Type B pancreatic cell (in vitro differentiated cells): Measurements from ENCODE around the gene DAAM2. TPM values are rescaled to one million over a fixed set of nuclear protein-coding genes. Genes with fewer than 3 reads are reported as not detected.

Experiments
- DNase-seq: peaks from one replicate; pipeline ENCODE4 v3.0.0; 2021; ENCODE audit warnings: mixed read lengths; ENCODE audit not compliant: unreplicated experiment; ENCODE audit errors: extremely low spot score
- H3K27ac Mint-ChIP-seq: 2 replicates; pipeline ENCODE4 v1.8.0; 2021; ENCODE audit warnings: mild to moderate bottlenecking, mixed read lengths
- H3K27me3 Mint-ChIP-seq: 2 replicates; pipeline ENCODE4 v1.8.0; 2021; ENCODE audit warnings: mixed read lengths
- H3K36me3 Mint-ChIP-seq: 2 replicates; pipeline ENCODE4 v1.8.0; 2021; ENCODE audit warnings: mixed read lengths
- H3K4me1 Mint-ChIP-seq: one replicate; pipeline ENCODE4 v1.8.0; 2021; ENCODE audit warnings: mixed read lengths; ENCODE audit not compliant: unreplicated experiment
- H3K4me3 Mint-ChIP-seq: 2 replicates; pipeline ENCODE4 v1.8.0; 2021; ENCODE audit warnings: mild to moderate bottlenecking, mixed read lengths
- H3K9me3 Mint-ChIP-seq: 2 replicates; pipeline ENCODE4 v1.8.0; 2021; ENCODE audit warnings: mixed read lengths
- total RNA-seq: library from RNA; stranded (reverse); gene quantifications from 2 replicates; pipeline ENCODE4 v1.2.1, GENCODE V29; 2021; ENCODE audit warnings: low replicate concordance
- TF ChIP-seq, protein P1 (sequence below): fragments of 200-600 bp; sonication (generic); conservative IDR thresholded peaks from 2 replicates; pipeline ENCODE4 v1.5.0; 2021; ENCODE audit warnings: antibody characterized with exemption, mild to moderate bottlenecking

Gene DAAM2
- total RNA-seq, 1 donor from 2014 or later: 22.6 TPM

DNA sequence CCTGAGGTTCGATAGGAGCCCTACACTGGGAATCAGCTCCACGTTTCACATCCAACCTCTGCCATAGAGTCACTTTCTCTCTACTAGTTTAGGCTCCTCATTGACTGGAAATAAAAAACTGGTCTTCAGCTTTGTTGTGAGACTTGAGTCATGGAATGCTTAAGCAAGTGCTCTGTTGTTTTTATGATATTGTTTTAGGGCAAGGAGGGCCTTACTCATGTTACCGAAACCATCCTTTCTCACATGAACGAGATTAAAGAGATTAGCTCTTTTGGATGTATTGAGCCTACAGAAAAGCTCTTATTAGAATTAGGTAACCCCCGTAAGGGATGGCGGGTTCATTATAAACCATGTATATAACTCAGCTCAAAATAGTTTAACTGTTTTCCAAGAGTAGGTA lies 149.0 kb downstream of the DAAM2 start:
- Mint-ChIP-seq H3K9me3 (no peaks in the 10 kb centered on the region), H3K27me3 (no peaks in the 10 kb centered on the region), H3K4me1 (peaks cover 19% of the 10 kb centered on the region), H3K4me3 (no peak overlapping the region), H3K36me3 (no peaks in the 10 kb centered on the region), H3K27ac (no peak overlapping the region)
- DNase-seq: no peak
- TF ChIP-seq, protein P1, sequence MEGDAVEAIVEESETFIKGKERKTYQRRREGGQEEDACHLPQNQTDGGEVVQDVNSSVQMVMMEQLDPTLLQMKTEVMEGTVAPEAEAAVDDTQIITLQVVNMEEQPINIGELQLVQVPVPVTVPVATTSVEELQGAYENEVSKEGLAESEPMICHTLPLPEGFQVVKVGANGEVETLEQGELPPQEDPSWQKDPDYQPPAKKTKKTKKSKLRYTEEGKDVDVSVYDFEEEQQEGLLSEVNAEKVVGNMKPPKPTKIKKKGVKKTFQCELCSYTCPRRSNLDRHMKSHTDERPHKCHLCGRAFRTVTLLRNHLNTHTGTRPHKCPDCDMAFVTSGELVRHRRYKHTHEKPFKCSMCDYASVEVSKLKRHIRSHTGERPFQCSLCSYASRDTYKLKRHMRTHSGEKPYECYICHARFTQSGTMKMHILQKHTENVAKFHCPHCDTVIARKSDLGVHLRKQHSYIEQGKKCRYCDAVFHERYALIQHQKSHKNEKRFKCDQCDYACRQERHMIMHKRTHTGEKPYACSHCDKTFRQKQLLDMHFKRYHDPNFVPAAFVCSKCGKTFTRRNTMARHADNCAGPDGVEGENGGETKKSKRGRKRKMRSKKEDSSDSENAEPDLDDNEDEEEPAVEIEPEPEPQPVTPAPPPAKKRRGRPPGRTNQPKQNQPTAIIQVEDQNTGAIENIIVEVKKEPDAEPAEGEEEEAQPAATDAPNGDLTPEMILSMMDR: no peak

DNA sequence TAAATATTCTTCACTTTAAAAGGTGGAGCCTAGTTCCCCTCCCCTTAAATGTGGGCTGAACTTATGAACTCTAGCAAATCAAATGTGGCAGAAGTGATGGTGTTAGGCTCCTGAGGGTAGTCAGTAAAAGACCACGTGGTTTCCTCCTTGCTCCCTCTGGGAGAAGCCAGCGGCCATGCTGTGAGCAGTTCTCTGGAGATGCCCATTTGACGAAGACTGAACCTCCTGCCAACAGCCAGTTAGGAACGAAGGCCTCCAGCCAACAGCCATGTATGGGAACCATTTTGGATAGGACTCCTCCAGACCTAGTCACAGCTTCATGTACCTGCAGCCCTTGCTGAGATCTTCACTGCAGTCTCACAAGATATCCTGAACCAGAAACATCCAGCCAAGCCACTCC lies 149.6 kb downstream of the DAAM2 start:
- H3K27me3 Mint-ChIP-seq: no peaks in the 10 kb centered on the region
- no peaks in the 10 kb centered on the region for H3K36me3 Mint-ChIP-seq
- TF ChIP-seq, protein P1: no peak
- H3K27ac Mint-ChIP-seq: no peak overlapping the region
- DNase-seq: no peak
- no peak overlapping the region for H3K4me3 Mint-ChIP-seq
- H3K9me3 Mint-ChIP-seq: no peaks in the 10 kb centered on the region
- peaks cover 19% of the 10 kb centered on the region for H3K4me1 Mint-ChIP-seq

DNA sequence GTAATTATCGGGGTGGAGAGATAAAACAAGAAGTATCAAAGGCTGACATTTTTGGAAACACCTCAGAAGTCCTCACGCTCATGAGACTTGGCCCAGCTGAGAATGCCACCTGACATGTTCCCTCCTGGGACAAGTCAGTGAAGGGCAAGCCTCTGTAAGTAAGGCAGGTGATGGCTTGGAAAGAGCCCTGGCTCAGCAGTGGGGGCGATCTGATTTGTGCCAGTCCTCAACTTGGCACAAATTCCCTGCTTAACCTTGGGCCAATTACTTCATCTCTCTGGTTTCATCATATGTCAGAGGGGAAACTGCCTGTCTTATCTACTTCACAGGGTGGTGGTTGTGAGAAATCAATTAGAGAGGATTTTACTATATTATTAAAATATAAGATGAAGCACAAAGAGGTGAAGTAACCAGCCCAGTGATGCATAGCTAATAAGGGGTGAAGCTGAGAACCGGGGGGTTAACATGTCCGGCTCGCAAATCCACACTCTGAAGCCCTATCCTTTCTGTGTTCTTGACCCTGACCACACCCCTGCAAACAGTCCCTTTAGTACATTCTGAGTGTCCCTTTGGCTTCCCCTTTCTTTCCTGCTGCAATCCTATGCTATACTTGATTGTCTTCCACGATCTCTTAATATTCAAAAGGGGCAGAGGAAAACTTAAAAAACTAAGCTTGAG lies 150.9 kb downstream of the DAAM2 start:
- peaks cover 22% of the 10 kb centered on the region for H3K4me1 Mint-ChIP-seq

DNA sequence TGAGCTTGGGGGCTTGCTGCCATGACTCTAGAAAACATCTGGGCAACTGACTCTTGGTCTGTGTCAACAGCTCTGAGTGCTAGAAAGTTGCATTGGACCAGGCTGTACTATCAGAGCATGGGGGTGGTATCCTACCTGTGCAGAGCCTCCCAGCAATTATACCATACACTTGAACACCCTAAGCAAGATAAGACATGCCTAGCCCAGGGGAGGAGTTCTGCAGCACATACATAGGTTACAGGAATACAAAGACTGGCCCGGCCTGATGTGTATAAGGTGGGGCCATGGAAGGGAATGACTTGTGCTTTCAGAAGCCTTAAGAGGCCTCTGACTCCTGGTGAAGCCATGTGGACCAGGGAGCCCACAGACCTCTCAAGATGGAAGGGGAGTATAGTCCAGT lies 153.4 kb downstream of the DAAM2 start:
- Mint-ChIP-seq H3K4me3 (no peak overlapping the region), H3K9me3 (no peaks in the 10 kb centered on the region), H3K27me3 (peaks cover 3% of the 10 kb centered on the region), H3K36me3 (no peaks in the 10 kb centered on the region), H3K4me1 (peaks cover 13% of the 10 kb centered on the region), H3K27ac (no peak overlapping the region)
- TF ChIP-seq, protein P1: no peak
- DNase-seq: no peak

More for the DNA sequence above, 150.9 kb downstream of the DAAM2 start:
- Mint-ChIP-seq H3K36me3 (no peaks in the 10 kb centered on the region), H3K9me3 (no peaks in the 10 kb centered on the region), H3K27me3 (peaks cover 3% of the 10 kb centered on the region), H3K27ac (no peak overlapping the region), H3K4me3 (no peak overlapping the region)
- TF ChIP-seq, protein P1: no peak
- no peak for DNase-seq

DNA sequence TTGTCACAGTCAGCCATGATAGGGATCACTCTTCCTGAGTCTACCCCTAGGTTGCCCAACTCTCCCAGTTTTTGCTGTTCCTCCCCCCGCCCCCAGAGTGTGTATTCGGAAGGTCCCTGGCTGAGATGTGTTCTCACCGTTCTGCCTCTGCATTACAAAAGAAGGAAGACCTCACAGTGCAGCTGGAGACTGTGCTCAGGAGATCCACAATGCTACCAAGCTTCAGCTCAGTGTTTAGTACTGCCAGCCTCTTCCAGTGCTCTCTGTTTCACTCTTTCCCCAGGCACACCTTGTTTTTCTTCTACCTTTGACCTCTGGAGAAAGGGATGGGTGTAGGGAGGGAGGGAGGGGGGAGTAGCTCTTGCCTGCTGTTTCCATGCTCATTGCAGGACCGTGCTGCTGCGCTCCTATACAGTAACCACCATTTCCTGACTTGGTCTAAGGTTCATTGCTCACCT lies 155.5 kb downstream of the DAAM2 start:
- Mint-ChIP-seq H3K4me1 (peaks cover 13% of the 10 kb centered on the region), H3K9me3 (no peaks in the 10 kb centered on the region), H3K4me3 (no peak overlapping the region), H3K36me3 (no peaks in the 10 kb centered on the region), H3K27me3 (peaks cover 3% of the 10 kb centered on the region), H3K27ac (no peak overlapping the region)
- DNase-seq: no peak
- TF ChIP-seq, protein P1: no peak
